ENCODE data around the gene LRRC49. TPM values are rescaled to one million over a fixed set of nuclear protein-coding genes. Genes with fewer than 3 reads are reported as not detected.
A peak's percentile ranks its signal among the peaks of the same experiment; 100 is the strongest.

LRRC49 gene
- total RNA-seq, 1 donor = 14.2 TPM

DNA sequence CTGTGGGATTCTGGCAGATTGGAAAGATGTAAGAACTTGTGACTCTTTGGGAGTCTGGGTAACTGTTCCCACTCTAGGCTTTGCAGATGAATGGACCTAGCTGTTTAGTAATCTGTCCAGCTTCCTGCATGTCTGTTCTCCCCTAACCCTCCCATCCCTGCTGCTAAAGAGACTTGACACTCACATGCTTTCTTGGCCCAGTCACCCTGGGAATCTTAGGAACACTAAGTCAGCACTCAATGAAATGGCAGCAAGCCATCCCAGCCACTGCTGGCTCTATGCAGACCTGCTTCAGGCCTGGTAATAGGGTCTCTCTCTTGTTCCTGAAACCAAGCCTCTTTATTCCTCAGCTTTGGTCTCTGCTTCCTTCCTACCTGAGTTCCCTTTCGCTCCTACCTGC is 158.9 kb downstream of the LRRC49 start:
- no peak overlapping the region for H3K4me3 ChIP-seq (ENCODE audit: low read depth, low read length)
- peak; percentile 50 for DNase-seq (ENCODE audit: low read depth)
- TF ChIP-seq, protein P1, sequence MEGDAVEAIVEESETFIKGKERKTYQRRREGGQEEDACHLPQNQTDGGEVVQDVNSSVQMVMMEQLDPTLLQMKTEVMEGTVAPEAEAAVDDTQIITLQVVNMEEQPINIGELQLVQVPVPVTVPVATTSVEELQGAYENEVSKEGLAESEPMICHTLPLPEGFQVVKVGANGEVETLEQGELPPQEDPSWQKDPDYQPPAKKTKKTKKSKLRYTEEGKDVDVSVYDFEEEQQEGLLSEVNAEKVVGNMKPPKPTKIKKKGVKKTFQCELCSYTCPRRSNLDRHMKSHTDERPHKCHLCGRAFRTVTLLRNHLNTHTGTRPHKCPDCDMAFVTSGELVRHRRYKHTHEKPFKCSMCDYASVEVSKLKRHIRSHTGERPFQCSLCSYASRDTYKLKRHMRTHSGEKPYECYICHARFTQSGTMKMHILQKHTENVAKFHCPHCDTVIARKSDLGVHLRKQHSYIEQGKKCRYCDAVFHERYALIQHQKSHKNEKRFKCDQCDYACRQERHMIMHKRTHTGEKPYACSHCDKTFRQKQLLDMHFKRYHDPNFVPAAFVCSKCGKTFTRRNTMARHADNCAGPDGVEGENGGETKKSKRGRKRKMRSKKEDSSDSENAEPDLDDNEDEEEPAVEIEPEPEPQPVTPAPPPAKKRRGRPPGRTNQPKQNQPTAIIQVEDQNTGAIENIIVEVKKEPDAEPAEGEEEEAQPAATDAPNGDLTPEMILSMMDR (IDR thresholded peaks at IDR 0.05; ENCODE audit: insufficient read depth, low read depth, low read length) = no peak

DNA sequence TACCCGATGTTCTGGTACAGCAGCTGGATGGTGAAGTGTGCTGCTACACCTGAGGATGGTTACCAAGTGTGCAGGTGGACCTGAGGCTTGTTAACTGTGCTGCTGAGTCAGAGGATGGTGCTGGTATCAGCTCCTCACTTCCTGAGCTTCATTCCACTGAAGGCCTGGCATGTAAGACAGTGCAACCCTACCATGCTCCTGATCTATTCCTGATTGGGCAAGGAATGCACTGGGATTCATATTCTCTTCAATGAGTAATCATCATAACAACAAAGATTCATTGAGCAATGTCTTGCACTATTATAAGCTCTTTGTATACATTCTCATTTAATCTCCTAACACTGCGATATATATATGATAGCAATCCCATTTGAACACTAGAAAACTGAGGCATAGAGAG is 159.7 kb downstream of the LRRC49 start:
- no peak overlapping the region for H3K4me3 ChIP-seq (ENCODE audit: low read depth, low read length)
- TF ChIP-seq, protein P1 (IDR thresholded peaks at IDR 0.05; ENCODE audit: insufficient read depth, low read depth, low read length) = no peak
- peak; percentile 64 for DNase-seq (ENCODE audit: low read depth)

DNA sequence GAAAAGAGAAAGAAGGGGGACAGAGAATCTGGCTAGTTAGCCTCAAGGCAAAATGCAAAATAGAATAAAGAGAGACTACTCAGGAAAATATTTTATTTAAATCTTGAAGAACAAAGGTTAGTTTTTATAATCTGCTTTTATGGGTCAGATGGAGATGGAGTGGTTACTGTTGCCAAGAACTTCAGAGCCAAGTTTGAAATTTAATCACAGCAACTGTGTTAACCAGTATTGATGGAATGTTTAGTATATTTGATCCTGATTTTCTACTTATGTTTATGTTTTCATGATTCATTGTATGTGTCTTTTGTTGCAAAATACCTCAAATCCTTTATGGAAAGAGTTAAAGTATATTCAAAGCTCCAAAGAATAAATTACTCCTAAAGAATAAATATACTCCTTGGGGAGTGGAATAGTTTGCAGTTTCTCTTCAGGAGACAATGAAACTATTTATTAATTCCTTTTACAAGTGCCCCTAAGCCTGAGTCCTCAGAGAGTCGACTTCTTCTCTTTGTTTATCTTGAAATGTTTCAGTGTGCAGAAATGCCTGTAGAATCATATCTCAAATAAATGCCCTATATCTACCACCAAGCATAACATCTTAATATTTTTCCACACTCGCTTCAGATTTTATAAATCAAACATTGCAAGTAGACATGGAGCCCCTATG is 161.8 kb downstream of the LRRC49 start:
- TF ChIP-seq, protein P1 (IDR thresholded peaks at IDR 0.05; ENCODE audit: insufficient read depth, low read depth, low read length) = no peak
- DNase-seq (ENCODE audit: low read depth) = no peak
- no peak overlapping the region for H3K4me3 ChIP-seq (ENCODE audit: low read depth, low read length)

DNA sequence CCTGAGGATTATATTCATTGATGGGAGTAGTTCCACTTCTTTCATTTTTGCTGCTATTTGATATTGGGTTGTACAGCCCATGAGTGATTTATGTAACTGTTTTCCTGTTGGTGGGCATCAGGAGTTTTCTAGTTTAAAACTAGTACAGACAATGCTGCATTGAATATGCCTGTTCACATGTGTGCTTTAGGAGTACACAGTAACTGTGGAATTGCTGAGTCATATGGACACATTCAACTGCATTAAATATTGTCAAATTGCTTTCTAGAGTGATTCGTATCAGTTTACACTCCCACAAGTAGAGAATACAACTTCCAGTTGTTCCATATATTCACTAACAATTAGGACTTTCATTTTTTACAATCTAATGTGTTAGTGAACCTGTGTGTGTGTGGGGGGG is 162.8 kb downstream of the LRRC49 start:
- H3K4me3 ChIP-seq (ENCODE audit: low read depth, low read length) = no peak overlapping the region
- TF ChIP-seq, protein P1 (IDR thresholded peaks at IDR 0.05; ENCODE audit: insufficient read depth, low read depth, low read length) = no peak
- peak; percentile 40 for DNase-seq (ENCODE audit: low read depth)

DNA sequence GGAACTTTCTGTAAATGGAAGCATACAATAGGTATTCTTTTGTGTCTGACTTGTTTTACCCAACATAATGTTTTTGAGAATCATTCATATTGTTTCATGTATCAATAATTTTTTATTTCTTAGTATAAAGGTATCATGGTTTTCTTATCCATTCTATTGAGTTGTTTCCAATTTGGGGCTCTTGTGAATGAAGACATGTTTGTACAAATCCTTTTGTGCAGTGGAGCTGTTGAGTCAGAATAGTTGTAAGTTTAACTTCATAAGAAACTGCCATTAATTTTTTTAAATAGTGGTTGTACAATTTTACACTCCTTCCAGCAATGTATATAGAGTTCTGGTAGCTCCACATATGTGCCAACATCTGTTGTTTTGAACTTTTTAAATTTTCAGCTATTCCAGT is 163.5 kb downstream of the LRRC49 start:
- TF ChIP-seq, protein P1 (IDR thresholded peaks at IDR 0.05; ENCODE audit: insufficient read depth, low read depth, low read length) = no peak
- DNase-seq (ENCODE audit: low read depth) = no peak
- no peak overlapping the region for H3K4me3 ChIP-seq (ENCODE audit: low read depth, low read length)

DNA sequence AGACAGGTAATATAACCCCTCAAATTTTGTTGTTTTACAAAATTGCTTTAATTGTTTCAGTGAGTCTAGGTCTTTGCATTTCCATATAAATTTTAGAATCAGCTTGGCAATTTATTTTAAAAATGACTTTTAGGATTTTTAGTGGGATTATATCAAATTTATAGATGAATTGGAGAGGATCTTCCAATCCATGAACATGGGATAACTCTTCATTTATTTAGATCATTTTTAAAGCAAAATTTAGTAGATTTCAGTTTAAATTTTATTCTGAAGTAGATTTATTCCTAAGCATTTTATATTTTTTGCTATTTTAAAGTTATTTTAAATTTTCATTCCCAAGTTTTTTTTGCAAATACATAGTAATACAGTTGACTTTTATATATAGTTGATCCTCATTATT is 164.5 kb downstream of the LRRC49 start:
- no peak overlapping the region for H3K4me3 ChIP-seq (ENCODE audit: low read depth, low read length)
- TF ChIP-seq, protein P1 (IDR thresholded peaks at IDR 0.05; ENCODE audit: insufficient read depth, low read depth, low read length) = no peak
- DNase-seq (ENCODE audit: low read depth) = no peak

DNA sequence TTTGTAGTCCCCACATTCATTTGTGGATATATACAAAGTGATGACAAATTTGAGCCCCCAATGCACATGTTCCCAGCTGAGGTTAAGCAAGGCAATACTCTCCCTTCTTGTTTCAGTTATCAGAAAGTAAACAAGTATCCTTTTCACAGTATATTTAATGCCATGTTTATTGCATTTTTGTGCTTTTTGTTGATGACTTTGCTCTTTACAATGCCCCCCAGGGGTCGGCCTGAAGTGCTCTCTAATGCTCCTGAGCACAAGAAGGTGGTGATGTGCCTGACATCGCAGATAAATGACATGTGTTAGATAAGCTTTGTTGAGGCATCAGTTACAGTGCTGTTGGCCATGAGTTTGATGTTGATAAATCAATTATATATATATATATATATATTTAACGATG is 165.0 kb downstream of the LRRC49 start:
- TF ChIP-seq, protein P1 (IDR thresholded peaks at IDR 0.05; ENCODE audit: insufficient read depth, low read depth, low read length) = no peak
- no peak for DNase-seq (ENCODE audit: low read depth)
- no peak overlapping the region for H3K4me3 ChIP-seq (ENCODE audit: low read depth, low read length)

Measured in fibroblast of villous mesenchyme (primary cell).